ENCODE results near the gene CALM1. TPM values are rescaled to one million over a fixed set of nuclear protein-coding genes. Genes with fewer than 3 reads are reported as not detected.
A peak's percentile ranks its signal among the peaks of the same experiment; 100 is the strongest.
"Not testable (repeated sequence)": the region's sequence is repeated elsewhere in the genome, so short reads cannot be mapped to it uniquely, and the experiment has no call there.

The CALM1 gene
- total and polyA plus RNA-seq, 4 donors, result 490 to 1,141 (median 1,028) TPM

GRCh38 chr14:90394782-90395181, 2.0 kb upstream of the CALM1 start:
- not testable (repeated sequence) for H3K27me3 ChIP-seq (ENCODE audit: control insufficient read depth, insufficient read depth, low read length); DNase-seq (ENCODE audit: low read depth in 4 of 6, low spot score in 6 of 6); H3K4me3 ChIP-seq (ENCODE audit: low read depth, low read length); H3K36me3 ChIP-seq (ENCODE audit: control insufficient read depth, insufficient read depth, low read length); H3K27ac ChIP-seq (ENCODE audit: low read depth, low read length); H3K9me3 ChIP-seq (ENCODE audit: control insufficient read depth, insufficient read depth, low read length)
- peaks cover 12% of the 10 kb centered on the region for H3K4me1 ChIP-seq (ENCODE audit: control insufficient read depth, insufficient read depth, low read length)
- WGBS (ENCODE audit: insufficient coverage), result 100% methylated on average over 3 of the region's 8 CpGs

DNA sequence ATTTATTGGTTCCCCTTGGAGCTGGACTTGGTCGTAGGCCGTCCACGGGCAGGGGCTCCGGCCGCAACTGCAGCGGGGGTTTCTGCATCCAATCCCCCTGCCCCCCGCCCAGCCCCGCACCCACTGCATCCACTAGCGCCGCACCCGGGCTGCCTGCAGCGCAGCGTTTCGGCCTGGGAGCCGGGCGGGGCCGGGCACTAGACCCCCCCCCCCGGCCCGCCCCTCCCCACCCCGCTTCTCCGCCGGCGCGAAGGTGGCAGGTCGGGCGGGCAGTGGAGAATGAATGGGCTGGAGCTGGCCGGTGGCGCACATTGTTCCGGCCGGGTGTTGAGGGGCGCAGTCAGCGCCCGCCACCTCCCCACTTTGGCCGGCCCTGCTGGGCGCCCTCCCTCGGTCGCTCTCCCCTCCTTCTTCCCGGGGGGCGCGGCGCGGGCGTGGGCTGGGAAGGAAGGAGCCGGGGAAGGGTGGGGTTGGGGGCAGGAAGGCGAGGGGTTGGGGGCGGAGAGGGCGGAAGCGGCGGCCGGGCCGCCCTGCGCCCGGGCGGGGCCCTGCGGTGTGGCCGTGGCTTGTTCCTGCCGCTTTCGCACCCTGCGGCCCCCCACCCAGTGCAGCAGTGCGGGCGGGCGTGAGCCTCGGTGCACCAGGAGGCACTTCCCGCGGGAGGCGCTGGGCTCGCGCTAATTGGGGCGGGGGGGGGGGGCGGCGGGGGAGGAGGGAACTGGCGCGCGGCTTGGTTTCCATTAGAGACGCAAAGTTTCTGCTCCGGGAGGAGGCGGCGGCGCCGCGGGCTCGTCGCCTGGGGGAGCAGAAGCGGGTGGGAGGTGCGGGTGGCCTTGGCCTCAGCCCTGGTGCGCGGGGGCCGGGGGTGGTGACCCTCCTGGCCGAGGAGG, 841 bp downstream of the CALM1 start:
- H3K27me3 ChIP-seq (ENCODE audit: control insufficient read depth, insufficient read depth, low read length), result no peaks in the 10 kb centered on the region
- peaks cover 18% of the 10 kb centered on the region for H3K36me3 ChIP-seq (ENCODE audit: control insufficient read depth, insufficient read depth, low read length)
- peak in 3 of 6 donors; percentile 26 to 79 (median 63) for DNase-seq (ENCODE audit: low read depth in 4 of 6, low spot score in 6 of 6)
- no peaks in the 10 kb centered on the region for H3K9me3 ChIP-seq (ENCODE audit: control insufficient read depth, insufficient read depth, low read length)
- H3K4me3 ChIP-seq (ENCODE audit: low read depth, low read length), result peak overlapping the region; percentile 95
- H3K4me1 ChIP-seq (ENCODE audit: control insufficient read depth, insufficient read depth, low read length), result peaks cover 31% of the 10 kb centered on the region
- 0% methylated on average over 43 of the region's 89 CpGs for WGBS (ENCODE audit: insufficient coverage)
- peak overlapping the region; percentile 88 for H3K27ac ChIP-seq (ENCODE audit: low read depth, low read length)

DNA sequence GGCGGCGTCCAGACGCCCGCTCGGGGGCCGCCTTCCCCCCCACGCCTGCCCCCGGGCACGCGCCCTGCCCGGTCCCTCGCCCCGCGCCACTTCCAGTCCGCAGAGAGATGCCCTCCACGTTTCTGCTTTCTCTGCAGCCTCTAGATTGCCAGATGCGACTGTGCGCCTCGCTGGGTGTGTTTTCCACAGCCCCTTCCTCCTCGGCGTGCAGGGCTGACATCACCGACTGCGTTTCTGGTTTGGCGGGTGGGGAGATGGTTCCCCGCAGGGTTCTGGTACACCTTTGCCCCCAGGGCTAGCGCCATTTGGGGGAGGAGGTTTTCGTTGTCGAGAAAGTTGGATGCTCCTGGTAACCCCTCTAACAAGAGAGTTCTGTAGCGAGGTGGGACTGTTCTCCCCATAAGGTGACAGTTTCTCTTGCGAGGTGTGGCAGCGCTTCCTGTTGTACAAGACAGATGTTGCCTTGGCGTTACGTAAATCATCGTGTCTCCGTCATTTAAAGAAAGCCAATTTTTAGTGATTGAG, 1.5 kb downstream of the CALM1 start:
- Histone ChIP-seq H3K27ac (ENCODE audit: low read depth, low read length) (peak overlapping the region; percentile 70), H3K4me1 (ENCODE audit: control insufficient read depth, insufficient read depth, low read length) (peaks cover 31% of the 10 kb centered on the region), H3K9me3 (ENCODE audit: control insufficient read depth, insufficient read depth, low read length) (no peaks in the 10 kb centered on the region), H3K27me3 (ENCODE audit: control insufficient read depth, insufficient read depth, low read length) (no peaks in the 10 kb centered on the region), H3K36me3 (ENCODE audit: control insufficient read depth, insufficient read depth, low read length) (peaks cover 25% of the 10 kb centered on the region), H3K4me3 (ENCODE audit: low read depth, low read length) (peak overlapping the region; percentile 95)
- 0% methylated on average over 23 of the region's 35 CpGs for WGBS (ENCODE audit: insufficient coverage)
- peak in 2 of 6 donors; percentile 26 to 75 for DNase-seq (ENCODE audit: low read depth in 4 of 6, low spot score in 6 of 6)

GRCh38 chr14:90398841-90399540, 2.2 kb downstream of the CALM1 start:
- Histone ChIP-seq H3K27me3 (ENCODE audit: control insufficient read depth, insufficient read depth, low read length) (no peaks in the 10 kb centered on the region), H3K27ac (ENCODE audit: low read depth, low read length) (peak overlapping the region; percentile 70), H3K36me3 (ENCODE audit: control insufficient read depth, insufficient read depth, low read length) (peaks cover 27% of the 10 kb centered on the region), H3K9me3 (ENCODE audit: control insufficient read depth, insufficient read depth, low read length) (no peaks in the 10 kb centered on the region), H3K4me3 (ENCODE audit: low read depth, low read length) (peak overlapping the region; percentile 95), H3K4me1 (ENCODE audit: control insufficient read depth, insufficient read depth, low read length) (peaks cover 31% of the 10 kb centered on the region)
- DNase-seq (ENCODE audit: low read depth in 4 of 6, low spot score in 6 of 6), result peak in 1 of 6 donors; percentile 36
- WGBS (ENCODE audit: insufficient coverage), result 40% methylated on average over 1 of the region's 8 CpGs

- 34% methylated on average over 10 of the region's 14 CpGs for WGBS (ENCODE audit: insufficient coverage)
- H3K9me3 ChIP-seq (ENCODE audit: control insufficient read depth, insufficient read depth, low read length), result no peaks in the 10 kb centered on the region
- H3K4me3 ChIP-seq (ENCODE audit: low read depth, low read length), result peak overlapping the region; percentile 95
- peak overlapping the region; percentile 70 for H3K27ac ChIP-seq (ENCODE audit: low read depth, low read length)
- peak in 4 of 6 donors; percentile 89 to 98 (median 94) for DNase-seq (ENCODE audit: low read depth in 4 of 6, low spot score in 6 of 6)
- H3K4me1 ChIP-seq (ENCODE audit: control insufficient read depth, insufficient read depth, low read length), result peaks cover 31% of the 10 kb centered on the region
- peaks cover 29% of the 10 kb centered on the region for H3K36me3 ChIP-seq (ENCODE audit: control insufficient read depth, insufficient read depth, low read length)
- no peaks in the 10 kb centered on the region for H3K27me3 ChIP-seq (ENCODE audit: control insufficient read depth, insufficient read depth, low read length)
Measured at GRCh38 chr14:90399541-90400444, 3.0 kb downstream of the CALM1 start.

GRCh38 chr14:90400904-90401561, 4.2 kb downstream of the CALM1 start:
- peaks cover 36% of the 10 kb centered on the region for H3K36me3 ChIP-seq (ENCODE audit: control insufficient read depth, insufficient read depth, low read length)
- H3K27ac ChIP-seq (ENCODE audit: low read depth, low read length), result no peak overlapping the region
- WGBS (ENCODE audit: insufficient coverage), result 36% methylated on average over 2 of the region's 7 CpGs
- no peak overlapping the region for H3K4me3 ChIP-seq (ENCODE audit: low read depth, low read length)
- H3K27me3 ChIP-seq (ENCODE audit: control insufficient read depth, insufficient read depth, low read length), result no peaks in the 10 kb centered on the region
- peaks cover 39% of the 10 kb centered on the region for H3K4me1 ChIP-seq (ENCODE audit: control insufficient read depth, insufficient read depth, low read length)
- H3K9me3 ChIP-seq (ENCODE audit: control insufficient read depth, insufficient read depth, low read length), result no peaks in the 10 kb centered on the region
- peak in 1 of 6 donors; percentile 45 for DNase-seq (ENCODE audit: low read depth in 4 of 6, low spot score in 6 of 6)

GRCh38 chr14:90402016-90402415, 5.2 kb downstream of the CALM1 start:
- Histone ChIP-seq H3K36me3 (ENCODE audit: control insufficient read depth, insufficient read depth, low read length) (peaks cover 43% of the 10 kb centered on the region), H3K4me1 (ENCODE audit: control insufficient read depth, insufficient read depth, low read length) (peaks cover 41% of the 10 kb centered on the region), H3K9me3 (ENCODE audit: control insufficient read depth, insufficient read depth, low read length) (no peaks in the 10 kb centered on the region), H3K4me3 (ENCODE audit: low read depth, low read length) (no peak overlapping the region), H3K27me3 (ENCODE audit: control insufficient read depth, insufficient read depth, low read length) (no peaks in the 10 kb centered on the region), H3K27ac (ENCODE audit: low read depth, low read length) (no peak overlapping the region)
- DNase-seq (ENCODE audit: low read depth in 4 of 6, low spot score in 6 of 6), result no peak
- WGBS (ENCODE audit: insufficient coverage), result 64% methylated on average over 3 of the region's 7 CpGs

DNA sequence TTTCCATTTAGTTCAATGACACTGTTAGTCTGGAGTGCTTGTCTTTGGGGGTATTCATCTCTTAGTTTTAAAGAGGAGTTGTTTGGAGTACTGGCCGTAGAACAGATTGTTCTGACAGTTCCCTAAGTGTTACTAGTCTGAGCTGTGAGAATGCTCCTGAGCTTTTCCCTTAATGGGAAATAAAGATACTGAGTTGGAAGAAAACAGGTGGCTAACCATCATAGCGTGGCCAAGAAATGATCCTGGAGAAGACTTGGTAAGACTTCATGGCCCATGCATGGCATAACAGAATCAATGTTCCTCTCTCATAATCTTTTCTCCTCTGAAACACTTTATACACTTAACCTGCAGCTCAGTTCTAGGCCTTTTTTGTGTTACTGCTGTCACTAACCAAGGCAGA, 6.2 kb downstream of the CALM1 start:
- no peak overlapping the region for H3K27ac ChIP-seq (ENCODE audit: low read depth, low read length)
- H3K4me3 ChIP-seq (ENCODE audit: low read depth, low read length), result no peak overlapping the region
- H3K36me3 ChIP-seq (ENCODE audit: control insufficient read depth, insufficient read depth, low read length), result peaks cover 44% of the 10 kb centered on the region
- no peak for DNase-seq (ENCODE audit: low read depth in 4 of 6, low spot score in 6 of 6)
- H3K27me3 ChIP-seq (ENCODE audit: control insufficient read depth, insufficient read depth, low read length), result no peaks in the 10 kb centered on the region
- H3K4me1 ChIP-seq (ENCODE audit: control insufficient read depth, insufficient read depth, low read length), result peaks cover 42% of the 10 kb centered on the region
- no peaks in the 10 kb centered on the region for H3K9me3 ChIP-seq (ENCODE audit: control insufficient read depth, insufficient read depth, low read length)
- WGBS (ENCODE audit: insufficient coverage), result 62% methylated on average over 2 of the region's 2 CpGs

Measured in spinal cord (tissue), 10 donors.